Activated gamma-delta T cell (primary cell): Measurements from ENCODE around the gene KCTD5.

Experiments
- DNase-seq: peaks from one replicate; lab custom pipeline; 2025; lab: John Stamatoyannopoulos, UW

Gene KCTD5

GRCh38 chr16:2749936-2750335, 67.6 kb downstream of the KCTD5 start:
- DNase-seq, result no peak

- no peak for DNase-seq
These were observed 69.3 kb downstream of the KCTD5 start for GRCh38 chr16:2751577-2752034.

- DNase-seq, result peak; percentile 88
These were observed 69.9 kb downstream of the KCTD5 start, which contains the start of gene SRRM2 for GRCh38 chr16:2752035-2752849. SRRM2 (plus strand) TSS chr16:2752638; CDS start chr16:2756365, 3,727 bp downstream.

DNA sequence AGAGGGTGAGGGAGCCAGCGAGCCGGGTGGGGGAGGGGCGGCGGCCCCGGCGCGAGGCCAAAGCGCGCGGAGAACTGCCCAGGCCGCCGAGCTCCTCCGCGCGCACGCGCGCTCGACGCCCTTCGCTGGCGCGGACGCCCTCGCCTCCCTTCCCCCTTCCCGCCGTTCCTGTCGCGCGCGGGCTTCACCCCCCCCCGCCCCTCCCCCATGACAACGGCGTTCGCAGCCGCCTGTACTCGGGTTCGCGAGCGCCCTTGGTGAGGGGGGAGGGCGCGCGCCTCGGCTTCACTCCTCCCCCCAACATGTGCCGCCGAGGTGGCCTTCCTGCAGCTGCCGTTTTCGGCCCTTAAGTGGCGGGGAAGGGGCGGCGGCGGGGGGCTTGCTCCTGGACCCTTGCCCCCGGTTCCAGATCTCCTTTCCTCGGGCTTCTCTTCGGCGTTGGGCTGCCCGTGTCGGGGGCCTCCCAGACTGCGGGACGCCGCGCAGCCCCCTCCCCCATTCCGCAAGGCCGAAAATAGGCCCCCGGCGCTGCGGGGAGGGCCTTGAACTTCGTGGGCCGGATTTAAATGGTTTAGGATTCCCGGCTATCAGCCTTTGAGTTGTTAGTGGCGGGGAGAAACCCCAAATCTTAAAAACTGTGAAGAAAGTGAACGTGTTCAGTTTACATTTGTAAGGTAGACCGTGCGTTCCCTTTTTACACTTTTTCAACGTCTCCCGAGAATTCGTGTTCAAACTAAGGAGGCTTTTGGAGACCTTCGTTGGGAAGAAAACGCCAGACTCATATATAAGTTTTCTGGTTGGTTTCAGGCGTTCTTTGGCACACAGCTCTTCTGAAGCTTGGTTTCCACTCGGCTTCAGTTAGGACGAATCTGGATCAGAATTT, 70.8 kb downstream of the KCTD5 start:
- no peak for DNase-seq

GRCh38 chr16:2753733-2754020, 71.4 kb downstream of the KCTD5 start:
- DNase-seq, result no peak

DNA sequence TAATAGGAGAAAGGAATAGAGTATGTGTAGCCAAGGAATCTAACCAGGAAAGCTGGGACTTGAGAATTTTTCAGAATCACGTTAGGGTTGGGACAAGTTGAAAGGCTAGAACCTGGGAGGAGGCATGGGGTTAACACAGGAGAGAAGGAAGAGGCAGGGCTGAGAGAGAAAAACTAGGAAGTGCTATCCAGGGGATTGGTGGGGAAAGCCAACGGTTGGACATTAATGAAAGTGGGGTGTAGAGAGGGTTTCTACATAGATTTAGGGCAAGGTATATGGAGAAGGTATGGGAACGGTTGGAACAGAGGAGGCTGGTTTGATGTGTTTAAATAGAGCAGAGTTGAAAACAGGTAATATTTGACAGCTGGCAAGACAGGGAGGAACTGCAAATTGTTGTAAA, 72.8 kb downstream of the KCTD5 start:
- DNase-seq, result no peak

- DNase-seq, result no peak
These were observed 74.1 kb downstream of the KCTD5 start for GRCh38 chr16:2756288-2757015.

GRCh38 chr16:2757344-2757743, 75.0 kb downstream of the KCTD5 start:
- DNase-seq, result no peak
